ENCODE measurements around the gene BLTP3B. TPM values are rescaled to one million over a fixed set of nuclear protein-coding genes. Genes with fewer than 3 reads are reported as not detected.
A peak's percentile ranks its signal among the peaks of the same experiment; 100 is the strongest.

The BLTP3B gene
- total RNA-seq, 4 donors from 2014 or later, result 37.7 to 49.1 (median 43.2) TPM

GRCh38 chr12:100187068-100187467, 44.4 kb upstream of the BLTP3B start:
- intact Hi-C loops (cut with DNase I), result no loop called here

GRCh38 chr12:100186071-100186470, 43.4 kb upstream of the BLTP3B start:
- Histone ChIP-seq H3K27ac (replicated peaks in 1 of 4) (peak overlapping the region; percentile 43 to 81 (median 75)), H3K9me3 (no peaks in the 10 kb centered on the region), H3K36me3 (no peaks in the 10 kb centered on the region), H3K4me3 (peak overlapping the region; percentile 17 to 32 (median 22)), H3K27me3 (no peaks in the 10 kb centered on the region), H3K4me1 (peaks cover 2 to 25% (median 22%) of the 10 kb centered on the region in 4 donors)
- DNase-seq (ENCODE audit: extremely low spot score), result peak; percentile 57
- no peak for TF ChIP-seq POLR2AphosphoS5 (IDR thresholded peaks at IDR 0.05)
- no peak for TF ChIP-seq EP300 (IDR thresholded peaks at IDR 0.05)
- no peak for TF ChIP-seq CTCF (IDR thresholded peaks at IDR 0.05)
- no peak for TF ChIP-seq POLR2A (IDR thresholded peaks at IDR 0.05; ENCODE audit: low read depth)
- WGBS, result 42% methylated on average over 6 of the region's 6 CpGs
- intact Hi-C loops (cut with DNase I), result no loop called here

More at GRCh38 chr12:100187068-100187467, 44.4 kb upstream of the BLTP3B start:
- Histone ChIP-seq H3K4me3 (no peak overlapping the region), H3K9me3 (no peaks in the 10 kb centered on the region), H3K36me3 (no peaks in the 10 kb centered on the region), H3K4me1 (peaks cover 2 to 25% (median 22%) of the 10 kb centered on the region in 4 donors), H3K27ac (replicated peaks in 1 of 4) (peak overlapping the region in 1 of 4 donors; percentile 81), H3K27me3 (no peaks in the 10 kb centered on the region)
- no peak for TF ChIP-seq EP300 (IDR thresholded peaks at IDR 0.05)
- TF ChIP-seq POLR2A (IDR thresholded peaks at IDR 0.05; ENCODE audit: low read depth), result no peak
- TF ChIP-seq POLR2AphosphoS5 (IDR thresholded peaks at IDR 0.05), result no peak
- no peak for TF ChIP-seq CTCF (IDR thresholded peaks at IDR 0.05)
- peak; percentile 50 for DNase-seq (ENCODE audit: extremely low spot score)
- 88% methylated on average over 5 of the region's 5 CpGs for WGBS

- WGBS, result 31% methylated on average over 5 of the region's 5 CpGs
- DNase-seq (ENCODE audit: extremely low spot score), result peak; percentile 53
- intact Hi-C loops (cut with DNase I), result no loop called here
- H3K9me3 ChIP-seq, result no peaks in the 10 kb centered on the region
- TF ChIP-seq CTCF (IDR thresholded peaks at IDR 0.05), result no peak
- no peak for TF ChIP-seq EP300 (IDR thresholded peaks at IDR 0.05)
- no peak for TF ChIP-seq POLR2A (IDR thresholded peaks at IDR 0.05; ENCODE audit: low read depth)
- no peak for TF ChIP-seq POLR2AphosphoS5 (IDR thresholded peaks at IDR 0.05)
- peak overlapping the region; percentile 17 to 32 (median 22) for H3K4me3 ChIP-seq
- no peaks in the 10 kb centered on the region for H3K27me3 ChIP-seq
- H3K4me1 ChIP-seq, result peaks cover 2 to 25% (median 22%) of the 10 kb centered on the region in 4 donors
- H3K27ac ChIP-seq (replicated peaks in 1 of 4), result peak overlapping the region; percentile 43 to 81 (median 75)
- H3K36me3 ChIP-seq, result no peaks in the 10 kb centered on the region
These were observed 42.8 kb upstream of the BLTP3B start for GRCh38 chr12:100185361-100185894.

GRCh38 chr12:100184549-100185145, 42.0 kb upstream of the BLTP3B start:
- no peaks in the 10 kb centered on the region for H3K9me3 ChIP-seq
- TF ChIP-seq EP300 (IDR thresholded peaks at IDR 0.05) (no peak), POLR2A (IDR thresholded peaks at IDR 0.05; ENCODE audit: low read depth) (no peak), CTCF (IDR thresholded peaks at IDR 0.05) (no peak), POLR2AphosphoS5 (IDR thresholded peaks at IDR 0.05) (no peak)
- H3K27me3 ChIP-seq, result no peaks in the 10 kb centered on the region
- DNase-seq (ENCODE audit: extremely low spot score), result no peak
- 89% methylated on average over 8 of the region's 8 CpGs for WGBS
- intact Hi-C loops (cut with DNase I), result no loop called here
- H3K36me3 ChIP-seq, result no peaks in the 10 kb centered on the region
- H3K27ac ChIP-seq (replicated peaks in 1 of 4), result peak overlapping the region; percentile 43 to 81 (median 75)
- no peak overlapping the region for H3K4me3 ChIP-seq
- H3K4me1 ChIP-seq, result peaks cover 2 to 25% (median 22%) of the 10 kb centered on the region in 4 donors
